ENCODE results near the gene PLEKHN1. TPM values are rescaled to one million over a fixed set of nuclear protein-coding genes. Genes with fewer than 3 reads are reported as not detected.
A peak's percentile ranks its signal among the peaks of the same experiment; 100 is the strongest.

PLEKHN1 gene
- total RNA-seq, 1 donor from 2014 or later: 15.2 TPM

DNA sequence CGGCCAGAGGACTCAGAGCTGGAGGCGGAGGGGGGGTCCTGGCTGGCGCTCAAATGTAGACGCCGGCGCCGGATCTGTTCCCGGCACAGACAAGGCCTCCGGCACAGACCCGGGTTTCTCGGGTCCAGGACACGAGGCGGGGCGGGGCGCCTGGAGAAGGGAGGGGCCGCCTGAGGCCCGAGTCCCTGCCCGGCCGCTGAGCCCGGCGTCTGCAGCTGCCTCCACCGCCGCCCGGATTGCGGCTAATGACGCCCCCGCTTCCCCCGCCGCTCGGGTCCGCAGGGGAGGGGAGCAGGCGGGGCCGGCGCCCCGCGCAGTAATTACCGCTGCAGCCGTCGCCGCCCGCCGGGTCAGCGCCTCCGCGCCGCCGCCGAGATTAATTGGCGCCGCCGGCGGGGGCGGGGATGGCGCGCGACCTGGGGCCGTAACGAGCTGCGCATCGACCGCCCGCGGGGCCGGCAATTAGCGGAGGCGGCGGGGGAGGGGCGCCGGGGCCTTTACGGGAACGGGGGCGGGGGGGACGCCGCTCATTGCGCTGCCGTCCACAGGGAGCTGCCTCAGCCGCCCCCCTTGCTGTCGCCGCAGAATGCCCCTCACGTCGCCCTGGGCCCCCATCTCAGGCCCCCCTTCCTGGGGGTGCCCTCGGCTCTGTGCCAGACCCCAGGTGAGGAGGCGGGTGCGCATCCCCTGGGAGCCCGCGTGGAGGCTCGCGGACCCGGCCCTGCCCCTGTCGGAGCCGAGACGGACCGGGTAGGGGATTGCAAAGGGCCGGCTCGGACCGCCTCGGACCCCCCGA, 24.5 kb upstream of the PLEKHN1 start:
- H3K27me3 ChIP-seq: peaks cover 6% of the 10 kb centered on the region
- peak overlapping the region; percentile 72 for H3K27ac ChIP-seq
- peak in 1 of 2 donors; percentile 35 for TF ChIP-seq POLR2AphosphoS5 (IDR thresholded peaks at IDR 0.05; ENCODE audit: insufficient read depth in 1 of 2, low read depth in 1 of 2)
- TF ChIP-seq POLR2A (IDR thresholded peaks at IDR 0.05): no peak
- H3K9me3 ChIP-seq: no peaks in the 10 kb centered on the region
- intact Hi-C loops (cut with DNase I): no loop called here
- no peak for DNase-seq (ENCODE audit: extremely low spot score in 2 of 2)
- H3K4me1 ChIP-seq: peaks cover 41% of the 10 kb centered on the region
- peaks cover 0 to 5% of the 10 kb centered on the region in 2 donors for H3K36me3 ChIP-seq
- peak overlapping the region; percentile 38 to 59 for H3K4me3 ChIP-seq

DNA sequence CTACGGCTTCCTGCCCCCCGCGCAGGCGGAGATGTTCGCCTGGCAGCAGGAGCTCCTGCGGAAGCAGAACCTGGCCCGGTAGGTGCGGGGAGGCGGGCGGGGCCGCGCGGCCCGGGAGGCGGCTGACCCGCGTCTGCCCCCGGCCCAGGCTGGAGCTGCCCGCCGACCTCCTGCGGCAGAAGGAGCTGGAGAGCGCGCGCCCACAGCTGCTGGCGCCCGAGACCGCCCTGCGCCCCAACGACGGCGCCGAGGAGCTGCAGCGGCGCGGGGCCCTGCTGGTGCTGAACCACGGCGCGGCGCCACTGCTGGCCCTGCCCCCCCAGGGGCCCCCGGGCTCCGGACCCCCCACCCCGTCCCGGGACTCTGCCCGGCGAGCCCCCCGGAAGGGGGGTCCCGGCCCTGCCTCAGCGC, 23.9 kb upstream of the PLEKHN1 start:
- no peaks in the 10 kb centered on the region for H3K9me3 ChIP-seq
- DNase-seq (ENCODE audit: extremely low spot score in 2 of 2): no peak
- H3K4me3 ChIP-seq: peak overlapping the region; percentile 38 to 59
- TF ChIP-seq POLR2AphosphoS5 (IDR thresholded peaks at IDR 0.05; ENCODE audit: insufficient read depth in 1 of 2, low read depth in 1 of 2): no peak
- TF ChIP-seq, protein P1, sequence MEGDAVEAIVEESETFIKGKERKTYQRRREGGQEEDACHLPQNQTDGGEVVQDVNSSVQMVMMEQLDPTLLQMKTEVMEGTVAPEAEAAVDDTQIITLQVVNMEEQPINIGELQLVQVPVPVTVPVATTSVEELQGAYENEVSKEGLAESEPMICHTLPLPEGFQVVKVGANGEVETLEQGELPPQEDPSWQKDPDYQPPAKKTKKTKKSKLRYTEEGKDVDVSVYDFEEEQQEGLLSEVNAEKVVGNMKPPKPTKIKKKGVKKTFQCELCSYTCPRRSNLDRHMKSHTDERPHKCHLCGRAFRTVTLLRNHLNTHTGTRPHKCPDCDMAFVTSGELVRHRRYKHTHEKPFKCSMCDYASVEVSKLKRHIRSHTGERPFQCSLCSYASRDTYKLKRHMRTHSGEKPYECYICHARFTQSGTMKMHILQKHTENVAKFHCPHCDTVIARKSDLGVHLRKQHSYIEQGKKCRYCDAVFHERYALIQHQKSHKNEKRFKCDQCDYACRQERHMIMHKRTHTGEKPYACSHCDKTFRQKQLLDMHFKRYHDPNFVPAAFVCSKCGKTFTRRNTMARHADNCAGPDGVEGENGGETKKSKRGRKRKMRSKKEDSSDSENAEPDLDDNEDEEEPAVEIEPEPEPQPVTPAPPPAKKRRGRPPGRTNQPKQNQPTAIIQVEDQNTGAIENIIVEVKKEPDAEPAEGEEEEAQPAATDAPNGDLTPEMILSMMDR (IDR thresholded peaks at IDR 0.05): no peak
- TF ChIP-seq POLR2A (IDR thresholded peaks at IDR 0.05): no peak
- H3K27me3 ChIP-seq: peaks cover 6% of the 10 kb centered on the region
- peaks cover 0 to 7% of the 10 kb centered on the region in 2 donors for H3K36me3 ChIP-seq
- intact Hi-C loops (cut with DNase I): no loop called here
- H3K27ac ChIP-seq: peak overlapping the region; percentile 72
- H3K4me1 ChIP-seq: peaks cover 41% of the 10 kb centered on the region

DNA sequence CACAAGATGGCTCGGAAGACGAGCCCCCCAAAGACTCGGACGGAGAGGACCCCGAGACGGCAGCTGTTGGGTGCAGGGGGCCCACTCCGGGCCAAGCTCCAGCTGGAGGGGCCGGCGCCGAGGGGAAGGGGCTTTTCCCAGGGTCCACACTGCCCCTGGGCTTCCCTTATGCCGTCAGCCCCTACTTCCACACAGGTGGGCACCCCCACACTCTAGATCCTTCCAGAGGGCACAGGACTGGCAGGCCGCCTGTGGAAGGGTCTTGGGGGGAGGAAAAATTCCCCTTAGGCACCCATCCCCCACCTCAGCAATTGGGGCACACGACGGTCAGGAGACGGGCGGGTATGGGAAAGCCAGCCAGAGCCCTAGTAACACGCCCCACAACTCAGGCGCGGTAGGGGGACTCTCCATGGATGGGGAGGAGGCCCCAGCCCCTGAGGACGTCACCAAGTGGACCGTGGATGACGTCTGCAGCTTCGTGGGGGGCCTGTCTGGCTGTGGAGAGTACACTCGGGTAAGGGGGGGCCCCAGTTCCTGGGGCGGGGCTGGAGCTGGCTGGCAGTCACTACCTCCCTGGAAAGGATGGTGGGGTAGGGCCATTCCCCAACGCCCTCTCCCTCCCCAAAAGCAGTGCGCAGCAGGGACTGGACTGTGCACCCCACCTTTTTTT, 23.3 kb upstream of the PLEKHN1 start:
- Histone ChIP-seq H3K27ac (peak overlapping the region; percentile 72), H3K4me3 (peak overlapping the region in 1 of 2 donors; percentile 59), H3K4me1 (peaks cover 41% of the 10 kb centered on the region), H3K36me3 (peaks cover 0 to 10% of the 10 kb centered on the region in 2 donors), H3K9me3 (no peaks in the 10 kb centered on the region), H3K27me3 (peaks cover 6% of the 10 kb centered on the region)
- DNase-seq (ENCODE audit: extremely low spot score in 2 of 2): no peak
- intact Hi-C loops (cut with DNase I): no loop called here
- TF ChIP-seq POLR2A (IDR thresholded peaks at IDR 0.05) (no peak), POLR2AphosphoS5 (IDR thresholded peaks at IDR 0.05; ENCODE audit: insufficient read depth in 1 of 2, low read depth in 1 of 2) (peak in 1 of 2 donors; percentile 66)

DNA sequence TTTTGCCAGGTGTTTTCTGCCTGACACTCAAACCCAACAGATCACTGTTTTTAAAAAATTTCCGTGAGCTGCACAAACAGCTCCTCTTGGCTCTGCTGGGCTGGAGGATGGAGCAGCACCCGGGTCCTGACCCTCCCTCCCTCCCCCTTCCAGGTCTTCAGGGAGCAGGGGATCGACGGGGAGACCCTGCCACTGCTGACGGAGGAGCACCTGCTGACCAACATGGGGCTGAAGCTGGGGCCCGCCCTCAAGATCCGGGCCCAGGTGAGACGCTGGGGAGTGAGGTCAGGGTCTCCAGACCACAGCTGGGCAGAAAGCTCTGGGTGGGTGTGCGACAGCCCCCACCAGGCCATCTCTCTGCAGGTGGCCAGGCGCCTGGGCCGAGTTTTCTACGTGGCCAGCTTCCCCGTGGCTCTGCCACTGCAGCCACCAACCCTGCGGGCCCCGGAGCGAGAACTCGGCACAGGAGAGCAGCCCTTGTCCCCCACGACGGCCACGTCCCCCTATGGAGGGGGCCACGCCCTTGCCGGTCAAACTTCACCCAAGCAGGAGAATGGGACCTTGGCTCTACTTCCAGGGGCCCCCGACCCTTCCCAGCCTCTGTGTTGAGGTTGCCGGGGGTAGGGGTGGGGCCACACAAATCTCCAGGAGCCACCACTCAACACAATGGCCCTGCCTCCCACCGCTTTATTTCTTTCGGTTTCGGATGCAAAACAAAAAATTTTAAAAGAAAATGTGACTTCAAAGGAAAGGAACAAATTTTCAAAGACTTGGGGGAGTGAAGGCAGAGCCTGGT, 22.5 kb upstream of the PLEKHN1 start:
- H3K9me3 ChIP-seq: no peaks in the 10 kb centered on the region
- TF ChIP-seq POLR2AphosphoS5 (IDR thresholded peaks at IDR 0.05; ENCODE audit: insufficient read depth in 1 of 2, low read depth in 1 of 2): no peak
- TF ChIP-seq POLR2A (IDR thresholded peaks at IDR 0.05): no peak
- TF ChIP-seq, protein P1 (IDR thresholded peaks at IDR 0.05): no peak
- H3K36me3 ChIP-seq: peaks cover 0 to 16% of the 10 kb centered on the region in 2 donors
- H3K4me3 ChIP-seq: peak overlapping the region in 1 of 2 donors; percentile 23
- intact Hi-C loops (cut with DNase I): no loop called here
- H3K27ac ChIP-seq: peak overlapping the region; percentile 72
- H3K4me1 ChIP-seq: peaks cover 41% of the 10 kb centered on the region
- peaks cover 6% of the 10 kb centered on the region for H3K27me3 ChIP-seq
- no peak for DNase-seq (ENCODE audit: extremely low spot score in 2 of 2)

DNA sequence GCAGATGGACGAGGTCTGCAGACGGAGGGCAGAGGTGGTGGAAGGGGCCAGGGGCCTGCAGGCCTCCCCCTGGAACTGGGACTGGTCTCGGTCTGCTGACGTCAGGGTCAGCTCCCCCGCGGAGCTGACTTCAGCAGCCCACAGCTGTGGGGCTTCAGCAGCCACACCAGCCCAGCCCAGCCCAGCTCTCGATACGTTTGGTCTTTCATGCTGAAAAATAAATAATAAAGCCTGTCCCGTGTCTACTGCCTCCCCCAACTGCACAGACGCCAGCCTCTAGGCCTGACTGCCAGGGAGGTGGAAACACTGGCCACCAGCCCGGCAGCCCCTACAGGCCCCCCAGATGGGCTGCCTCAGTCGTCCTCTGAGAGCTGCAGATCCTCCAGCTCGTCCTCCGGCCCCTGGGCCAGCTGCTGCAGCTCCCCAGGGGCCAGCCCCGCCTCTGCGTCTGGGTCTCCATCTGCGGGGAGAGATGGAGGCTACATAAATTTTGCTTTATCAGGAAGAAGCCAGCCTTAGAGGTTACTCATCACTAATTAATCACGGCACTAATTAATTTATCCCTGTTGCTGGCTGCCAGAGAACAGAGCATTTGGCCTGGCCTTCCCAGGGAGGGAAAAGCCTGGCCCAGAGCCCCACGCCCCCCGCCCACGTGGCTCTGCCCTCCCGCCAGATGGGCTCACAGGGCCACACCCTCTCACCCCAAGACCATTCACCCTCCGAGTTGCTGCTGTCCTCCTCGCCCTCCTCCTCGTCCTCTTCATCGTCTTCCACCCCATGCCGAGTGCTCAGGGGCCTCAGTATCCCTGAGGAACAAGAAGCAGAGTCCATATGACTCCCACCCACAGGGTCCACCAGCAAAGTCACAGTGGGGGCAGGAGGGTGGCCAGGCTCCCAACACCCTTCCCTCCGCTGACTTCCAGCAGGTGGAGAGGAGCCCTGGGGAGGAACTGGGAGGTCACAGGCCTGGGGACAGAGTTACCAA, 21.6 kb upstream of the PLEKHN1 start:
- TF ChIP-seq POLR2A (IDR thresholded peaks at IDR 0.05) (no peak), POLR2AphosphoS5 (IDR thresholded peaks at IDR 0.05; ENCODE audit: insufficient read depth in 1 of 2, low read depth in 1 of 2) (peak in 1 of 2 donors; percentile 57)
- Histone ChIP-seq H3K4me3 (peak overlapping the region in 1 of 2 donors; percentile 23), H3K9me3 (no peaks in the 10 kb centered on the region), H3K4me1 (peaks cover 40% of the 10 kb centered on the region), H3K27me3 (peaks cover 6% of the 10 kb centered on the region), H3K36me3 (peaks cover 0 to 22% of the 10 kb centered on the region in 2 donors), H3K27ac (peak overlapping the region; percentile 72)
- intact Hi-C loops (cut with DNase I): no loop called here
- DNase-seq (ENCODE audit: extremely low spot score in 2 of 2): no peak

Measured in vagina (tissue), 2 donors.